Stimulated activated naive B cell treated with anti-CD40 and anti-IgM and Interleukin-4, amounts not matched to agents 10 μg/mL and 1 μg/mL and 100 μg/mL, for 72 hours (primary cell): ENCODE measurements around the gene PRKACA.

ENCODE experiments used
- ATAC-seq, 2 donors: fragments of 150-1000 bp; cut with Tn5 transposase; replicated peaks; 2 replicates each; pipeline ENCODE4 v1.10.0; 2021; ENCODE audit warnings: moderate library complexity in 1 of 2
- DNase-seq: peaks from one replicate; pipeline ENCODE4 v3.0.0; 2021
- H3K27ac Mint-ChIP-seq: one replicate; pipeline ENCODE4 v1.8.0; 2022; ENCODE audit warnings: mild to moderate bottlenecking, mixed read lengths
- H3K27me3 Mint-ChIP-seq, 2 donors: one replicate each; pipeline ENCODE4 v1.8.0; 2022; ENCODE audit warnings: mixed read lengths in 2 of 2
- H3K36me3 Mint-ChIP-seq, 2 donors: one replicate each; pipeline ENCODE4 v1.8.0; 2022; ENCODE audit warnings: mixed read lengths in 2 of 2, mild to moderate bottlenecking in 1 of 2
- H3K4me1 Mint-ChIP-seq, 2 donors: one replicate each; pipeline ENCODE4 v1.8.0; 2022; ENCODE audit warnings: mixed read lengths in 2 of 2, mild to moderate bottlenecking in 1 of 2
- H3K4me3 Mint-ChIP-seq, 2 donors: one replicate each; pipeline ENCODE4 v1.8.0; 2022; ENCODE audit warnings: mild to moderate bottlenecking in 2 of 2, mixed read lengths in 2 of 2, moderate library complexity in 1 of 2
- H3K9me3 Mint-ChIP-seq, 2 donors: one replicate each; pipeline ENCODE4 v1.8.0; 2022; ENCODE audit warnings: mixed read lengths in 2 of 2, mild to moderate bottlenecking in 1 of 2

PRKACA gene

DNA sequence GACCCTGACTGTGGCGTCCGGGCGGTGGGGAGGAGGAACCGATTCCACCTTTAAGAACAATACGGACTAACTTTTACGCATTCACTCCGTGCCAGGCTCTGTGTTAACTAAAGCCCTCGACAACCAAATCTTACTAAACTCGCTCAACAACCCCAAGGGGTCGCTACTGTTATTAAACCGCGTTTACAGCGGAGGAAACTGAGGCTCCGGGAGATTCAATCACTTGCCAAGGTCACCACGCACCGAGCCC is 28.2 kb downstream of the PRKACA start:
- Mint-ChIP-seq H3K4me1 (peaks cover 12 to 22% of the 10 kb centered on the region in 2 donors), H3K27ac (no peak overlapping the region), H3K36me3 (peaks cover 21 to 33% of the 10 kb centered on the region in 2 donors), H3K27me3 (no peaks in the 10 kb centered on the region), H3K4me3 (peak overlapping the region; percentile 32 to 59), H3K9me3 (peaks cover 0 to 2% of the 10 kb centered on the region in 2 donors)
- DNase-seq (no peak), ATAC-seq (no peak)

DNA sequence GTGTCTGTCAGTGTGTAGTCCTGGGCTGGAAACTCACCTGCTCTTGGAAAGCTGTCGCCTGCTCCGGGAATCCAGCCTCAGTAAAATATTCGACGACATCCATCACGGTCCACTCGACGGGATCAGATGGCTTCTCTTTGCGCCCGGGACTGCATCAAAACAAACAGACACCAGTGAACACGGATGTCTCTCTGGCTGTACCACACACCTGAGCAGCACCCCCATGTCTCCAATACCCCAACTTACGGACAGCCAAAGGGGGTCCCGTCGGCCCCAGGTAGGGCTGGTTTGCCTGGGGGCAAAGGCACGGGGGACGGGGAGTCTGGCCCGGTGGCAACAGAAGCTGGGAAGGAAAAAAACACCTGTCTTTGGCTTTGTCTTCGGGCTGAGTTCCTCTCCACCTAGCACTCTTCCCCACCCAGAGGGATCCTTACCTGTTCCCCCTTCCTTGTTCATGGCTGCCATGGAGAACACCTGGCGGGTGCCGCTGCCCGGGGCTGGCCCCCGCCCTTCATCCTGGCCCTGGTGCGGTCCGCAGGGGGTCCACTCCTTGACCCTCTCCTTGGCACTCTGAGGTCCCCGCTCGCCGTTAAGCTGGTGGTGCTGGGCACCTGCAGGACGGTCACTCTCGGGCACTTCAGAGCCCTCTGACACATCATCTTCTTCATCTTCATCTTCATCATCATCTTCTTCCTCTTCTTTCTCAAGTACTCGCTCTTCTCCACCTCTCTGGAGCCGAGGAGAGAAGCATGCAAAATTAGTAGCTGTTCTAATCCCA is 28.7 kb downstream of the PRKACA start:
- Mint-ChIP-seq H3K27ac (no peak overlapping the region), H3K4me3 (peak overlapping the region; percentile 32 to 59), H3K4me1 (peaks cover 12 to 22% of the 10 kb centered on the region in 2 donors), H3K9me3 (peaks cover 0 to 2% of the 10 kb centered on the region in 2 donors), H3K36me3 (peaks cover 21 to 33% of the 10 kb centered on the region in 2 donors), H3K27me3 (no peaks in the 10 kb centered on the region)
- ATAC-seq (no peak), DNase-seq (no peak)

DNA sequence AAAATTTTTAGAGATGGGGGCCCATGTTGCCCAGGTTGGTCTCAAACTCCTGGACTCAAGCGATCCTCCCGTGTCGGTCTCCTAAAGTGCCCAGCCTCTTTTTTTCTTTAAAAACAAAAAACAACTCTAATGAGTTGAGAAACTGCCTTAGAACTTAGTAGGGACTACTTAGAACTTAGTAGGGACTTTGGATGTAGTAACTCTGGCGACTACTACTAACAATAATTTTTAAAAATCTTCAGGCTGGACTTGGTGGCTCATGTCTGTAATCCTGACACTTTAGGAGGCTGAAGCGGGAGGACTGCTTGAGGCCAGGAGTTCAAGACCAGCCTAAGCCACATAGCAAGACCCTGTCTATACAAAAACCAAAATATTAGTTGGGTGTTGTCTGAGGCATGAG is 31.5 kb downstream of the PRKACA start:
- Mint-ChIP-seq H3K4me3 (no peak overlapping the region), H3K9me3 (no peaks in the 10 kb centered on the region), H3K27me3 (no peaks in the 10 kb centered on the region), H3K36me3 (peaks cover 10 to 17% of the 10 kb centered on the region in 2 donors), H3K27ac (no peak overlapping the region), H3K4me1 (peaks cover 6 to 17% of the 10 kb centered on the region in 2 donors)
- no peak for ATAC-seq
- DNase-seq = no peak

DNA sequence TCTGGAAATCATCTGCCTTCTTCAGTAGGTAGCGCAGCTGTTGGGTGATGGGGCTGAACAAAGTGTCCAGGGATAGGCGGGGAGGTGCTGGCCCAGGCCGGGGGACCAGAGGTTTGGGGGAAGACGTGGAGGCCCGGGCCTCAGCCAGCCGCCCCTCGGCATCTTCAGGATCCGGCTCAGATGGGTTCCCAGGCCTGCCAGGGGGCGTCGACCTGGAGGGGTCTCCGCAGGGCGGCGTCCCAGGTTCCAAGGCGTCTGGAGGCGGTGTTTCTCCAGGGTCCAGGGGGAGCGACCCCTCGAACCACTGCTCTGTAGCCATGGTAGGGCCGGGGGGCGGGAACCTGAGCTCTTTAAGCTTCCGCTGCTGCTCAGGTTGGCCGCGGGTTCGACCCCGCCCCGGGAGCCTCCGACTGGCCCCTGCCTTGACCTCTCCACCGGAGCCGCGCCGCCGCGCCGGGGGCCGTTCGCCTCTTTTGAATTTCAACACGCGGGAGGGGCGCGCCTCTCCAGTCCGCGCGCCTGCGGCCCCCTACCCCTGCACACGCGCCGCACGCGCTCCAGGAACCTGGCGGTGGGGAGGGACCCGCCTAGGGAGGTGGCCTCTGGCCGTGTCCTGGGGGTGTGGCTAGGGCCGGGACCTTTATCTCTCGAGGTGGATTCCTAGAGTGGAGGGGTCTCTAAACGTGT is 32.1 kb downstream of the PRKACA start, which contains the start of gene C19orf67:
C19orf67 (minus strand) TSS at position 475 of the 687 bp plus-strand sequence; CDS start at position 319, 156 bp downstream.
- no peak for ATAC-seq
- Mint-ChIP-seq H3K4me1 (peaks cover 6 to 17% of the 10 kb centered on the region in 2 donors), H3K36me3 (peaks cover 10 to 17% of the 10 kb centered on the region in 2 donors), H3K4me3 (no peak within 1 kb of the TSS), H3K27ac (no peak within 1 kb of the TSS), H3K27me3 (no peaks in the 10 kb centered on the region), H3K9me3 (no peaks in the 10 kb centered on the region)
- DNase-seq = no peak

DNA sequence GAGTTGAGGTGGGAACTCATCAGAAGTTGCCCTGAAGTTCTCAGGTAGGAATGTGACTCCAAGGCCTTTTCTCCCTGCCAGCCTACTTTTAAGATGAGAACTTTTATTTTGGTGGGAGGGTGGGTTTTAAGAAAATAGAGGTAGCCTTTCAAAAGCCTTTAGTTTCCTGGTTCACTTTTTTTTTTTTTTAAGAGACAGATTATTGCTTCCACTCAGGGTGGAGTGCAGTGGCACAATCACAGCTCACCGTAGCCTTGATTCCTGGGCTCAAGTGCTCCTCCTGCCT is 34.9 kb downstream of the PRKACA start:
- no peak for DNase-seq
- no peaks in the 10 kb centered on the region for H3K9me3 Mint-ChIP-seq
- peaks cover 0 to 3% of the 10 kb centered on the region in 2 donors for H3K36me3 Mint-ChIP-seq
- H3K27ac Mint-ChIP-seq = no peak overlapping the region
- H3K4me3 Mint-ChIP-seq = no peak overlapping the region
- H3K4me1 Mint-ChIP-seq = peaks cover 2 to 11% of the 10 kb centered on the region in 2 donors
- no peaks in the 10 kb centered on the region for H3K27me3 Mint-ChIP-seq
- no peak for ATAC-seq

DNA sequence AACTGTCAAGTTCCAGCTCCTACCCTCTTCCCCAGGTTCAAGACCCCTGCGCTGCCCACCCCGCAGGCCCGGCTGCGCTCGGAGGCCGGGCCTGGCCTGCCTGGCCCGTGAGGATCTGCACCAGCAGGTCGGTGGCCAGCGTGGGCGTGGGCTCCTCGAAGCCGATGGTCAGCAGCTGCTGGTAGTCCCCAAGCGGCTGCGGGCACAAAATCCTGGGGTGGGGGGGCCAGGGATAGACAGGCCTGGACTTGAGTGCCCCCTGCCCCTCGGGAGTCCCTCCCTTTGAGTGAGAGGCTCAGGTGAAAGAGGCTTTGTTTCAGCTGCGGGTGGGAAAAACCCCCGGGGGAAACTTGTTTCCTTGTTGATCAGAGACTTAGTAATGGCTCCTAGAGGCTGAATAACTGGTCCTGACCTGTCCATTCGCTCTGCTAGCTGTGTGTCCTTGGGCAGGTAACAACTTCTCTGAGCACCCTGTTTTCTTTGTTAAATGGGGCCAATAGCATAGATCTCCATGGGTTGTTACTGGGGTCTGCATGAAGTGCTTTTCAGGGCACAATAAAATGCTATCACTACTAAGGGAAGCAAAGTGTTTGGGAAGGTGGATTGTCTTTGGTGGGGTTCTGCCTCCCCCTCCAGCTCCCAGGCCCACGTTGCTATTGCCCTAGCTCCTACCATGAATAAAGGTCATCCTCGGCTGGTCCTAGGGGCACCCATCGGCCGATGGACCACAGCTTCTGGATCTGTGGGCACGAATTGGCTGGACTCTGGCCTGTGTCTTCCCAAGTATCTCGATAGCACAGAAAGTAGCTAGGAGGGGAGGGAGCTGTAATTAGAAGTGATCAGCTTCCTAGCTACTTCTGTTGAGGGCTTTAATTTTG is 35.5 kb downstream of the PRKACA start:
- peaks cover 0 to 3% of the 10 kb centered on the region in 2 donors for H3K36me3 Mint-ChIP-seq
- ATAC-seq (peak; percentile 12 to 51), DNase-seq (peak; percentile 44)
- no peaks in the 10 kb centered on the region for H3K27me3 Mint-ChIP-seq
- peak overlapping the region; percentile 95 to 99 for H3K4me3 Mint-ChIP-seq
- H3K27ac Mint-ChIP-seq = peak overlapping the region; percentile 97
- H3K4me1 Mint-ChIP-seq = peaks cover 2 to 11% of the 10 kb centered on the region in 2 donors
- H3K9me3 Mint-ChIP-seq = no peaks in the 10 kb centered on the region

DNA sequence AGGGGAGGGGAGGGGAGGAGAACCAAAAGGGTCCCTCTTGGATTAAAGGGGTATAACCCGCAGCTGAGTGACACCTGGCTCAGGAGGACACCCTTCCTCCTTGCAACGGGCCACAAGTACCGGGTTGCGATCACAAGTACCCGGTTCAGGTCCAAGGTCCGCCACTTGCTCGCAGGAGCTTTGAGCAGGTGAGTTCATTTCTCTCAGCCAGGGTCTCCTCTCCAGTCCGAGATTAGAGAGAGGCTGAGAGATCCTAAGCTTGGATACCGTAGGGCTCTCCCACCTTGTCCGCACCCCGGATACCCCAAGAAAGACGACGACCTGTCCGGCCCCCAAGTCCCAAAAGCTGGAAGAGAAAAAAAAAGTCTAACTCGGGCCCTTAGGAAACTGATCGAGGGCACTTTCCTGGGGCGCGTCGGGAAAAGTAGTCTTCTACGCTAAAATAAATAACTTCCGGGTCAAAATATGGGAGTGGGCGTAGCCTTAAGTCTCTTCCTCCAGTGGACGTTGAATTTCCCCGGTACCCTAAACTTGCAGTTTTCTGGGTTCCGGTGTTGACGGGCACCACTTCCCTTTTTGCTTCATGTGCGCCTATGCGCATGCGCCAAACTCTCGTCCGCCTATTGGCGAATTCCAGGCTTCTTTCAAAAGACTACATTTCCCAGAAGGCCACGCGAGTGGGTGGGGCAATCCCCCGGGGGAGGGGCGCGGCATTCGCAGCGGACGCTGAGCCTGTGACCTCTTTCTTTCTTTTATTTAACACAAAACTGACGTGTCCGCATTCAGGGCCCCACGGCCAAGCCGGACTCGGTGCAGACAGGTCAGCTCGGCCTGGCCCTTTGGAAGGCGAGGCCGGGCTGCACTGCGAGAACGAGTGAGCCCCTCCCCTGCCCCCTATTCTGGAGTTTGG is 36.4 kb downstream of the PRKACA start:
- ATAC-seq (peak; percentile 91 to 95), DNase-seq (peak; percentile 98)
- Mint-ChIP-seq H3K9me3 (no peaks in the 10 kb centered on the region), H3K36me3 (peaks cover 0 to 3% of the 10 kb centered on the region in 2 donors), H3K27ac (peak overlapping the region; percentile 97), H3K4me1 (peaks cover 2 to 11% of the 10 kb centered on the region in 2 donors), H3K4me3 (peak overlapping the region; percentile 95 to 99), H3K27me3 (no peaks in the 10 kb centered on the region)

DNA sequence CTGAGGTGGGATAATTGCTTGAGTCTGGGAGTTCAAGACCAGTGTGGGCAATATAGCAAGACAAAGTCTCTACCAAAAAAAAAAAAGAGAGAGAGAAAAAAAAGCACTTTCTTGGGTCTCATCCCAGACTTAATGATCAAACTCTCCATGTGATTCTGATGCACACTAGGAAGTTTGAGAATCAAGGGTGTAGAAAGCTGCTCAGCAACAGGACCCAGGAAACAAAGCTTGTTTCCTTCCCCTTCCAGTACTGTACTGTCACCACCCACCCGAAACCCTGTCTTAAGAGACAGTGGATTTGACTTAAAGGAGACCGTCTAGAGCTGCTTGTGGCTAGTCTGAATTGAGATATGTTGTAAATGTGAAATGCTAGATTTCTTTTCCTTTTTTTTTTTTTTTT is 39.2 kb downstream of the PRKACA start:
- Mint-ChIP-seq H3K4me1 (peaks cover 13 to 29% of the 10 kb centered on the region in 2 donors), H3K27ac (no peak overlapping the region), H3K36me3 (no peaks in the 10 kb centered on the region), H3K9me3 (no peaks in the 10 kb centered on the region), H3K27me3 (peaks cover 3 to 7% of the 10 kb centered on the region in 2 donors), H3K4me3 (no peak overlapping the region)
- ATAC-seq (no peak), DNase-seq (no peak)

DNA sequence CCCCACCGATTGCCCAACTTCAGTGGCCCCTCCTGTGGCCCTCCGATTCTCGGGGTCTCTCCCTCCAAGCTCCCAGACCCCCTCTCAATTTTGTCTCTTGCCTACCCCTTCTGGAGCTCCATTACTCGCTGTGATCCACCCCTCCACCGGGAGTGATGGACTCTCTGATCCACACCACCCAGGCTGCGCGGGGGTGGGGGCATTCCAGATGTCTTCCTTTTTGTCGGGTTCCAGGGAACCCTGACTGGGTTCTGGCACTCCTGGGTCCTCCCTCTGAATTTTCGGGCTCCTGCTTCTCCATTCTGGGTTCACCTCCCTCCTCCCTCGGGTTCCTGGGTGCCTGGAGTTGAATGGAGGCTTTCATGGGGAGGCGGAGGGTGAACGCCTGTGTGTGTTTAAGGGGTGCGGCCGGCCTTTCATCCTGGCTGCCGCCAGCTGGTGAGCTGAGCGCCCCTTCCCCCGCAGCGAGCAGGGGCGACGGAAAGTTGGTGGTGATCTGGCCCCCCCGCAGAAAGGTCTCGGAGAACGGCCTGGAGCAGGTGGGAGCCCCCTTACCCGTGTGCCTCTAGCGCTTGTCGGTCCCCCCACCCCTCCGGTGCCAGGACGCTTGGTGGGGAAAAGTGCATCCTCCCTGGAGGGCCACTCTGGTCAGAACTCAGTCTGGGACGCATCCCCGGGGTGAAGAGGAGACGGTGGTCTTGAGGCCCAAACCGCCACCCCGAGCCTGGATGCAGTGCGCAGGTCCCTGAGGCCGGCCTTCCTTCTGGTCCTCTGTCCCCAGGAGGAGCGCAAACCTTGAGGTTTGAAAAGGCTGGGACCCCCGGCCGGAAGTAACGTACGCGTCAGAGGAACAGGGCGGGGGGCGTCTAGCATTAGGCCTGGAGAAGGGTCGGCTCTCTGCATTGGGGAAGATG is 43.4 kb downstream of the PRKACA start:
- H3K27me3 Mint-ChIP-seq = peaks cover 3 to 7% of the 10 kb centered on the region in 2 donors
- H3K27ac Mint-ChIP-seq = peak overlapping the region; percentile 63
- peaks cover 12 to 24% of the 10 kb centered on the region in 2 donors for H3K4me1 Mint-ChIP-seq
- peak; percentile 4 to 6 for ATAC-seq
- peak overlapping the region; percentile 86 to 88 for H3K4me3 Mint-ChIP-seq
- no peaks in the 10 kb centered on the region for H3K36me3 Mint-ChIP-seq
- DNase-seq = peak; percentile 26
- H3K9me3 Mint-ChIP-seq = no peaks in the 10 kb centered on the region

DNA sequence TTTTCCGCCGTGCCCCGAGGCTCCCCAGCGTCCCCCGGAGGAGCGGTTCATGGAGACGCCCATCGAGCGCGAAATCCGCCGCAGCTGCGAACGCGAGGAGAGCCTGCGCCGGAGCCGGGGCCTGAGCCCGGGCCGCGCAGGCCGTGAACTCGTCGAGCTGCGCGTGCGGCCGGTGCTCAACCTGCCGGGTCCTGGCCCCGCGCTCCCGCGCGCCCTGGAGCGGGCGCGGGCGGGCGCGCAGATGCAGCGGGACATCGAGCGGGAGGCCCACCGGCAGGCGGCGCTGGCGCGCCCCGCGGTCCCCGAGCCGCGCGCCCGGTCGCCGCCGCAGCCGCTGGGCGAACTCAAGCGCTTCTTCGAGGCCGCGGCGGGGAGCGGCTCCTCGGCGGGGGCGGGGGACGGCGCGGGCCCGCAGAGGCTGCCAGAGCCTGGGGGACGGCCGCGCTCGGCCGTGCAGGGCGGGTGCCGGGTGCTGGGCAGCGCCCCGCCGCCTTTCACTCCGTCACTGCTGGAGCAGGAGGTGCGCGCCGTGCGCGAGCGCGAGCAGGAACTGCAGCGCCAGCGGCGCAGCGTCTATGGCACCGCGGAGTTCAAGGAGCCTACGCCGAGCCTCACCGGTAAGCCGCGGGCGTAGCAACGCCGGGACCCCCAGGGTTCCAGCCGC is 44.2 kb downstream of the PRKACA start:
- Mint-ChIP-seq H3K9me3 (no peaks in the 10 kb centered on the region), H3K4me3 (peak overlapping the region; percentile 86 to 88), H3K27me3 (peaks cover 3 to 7% of the 10 kb centered on the region in 2 donors), H3K27ac (no peak overlapping the region), H3K4me1 (peaks cover 12 to 24% of the 10 kb centered on the region in 2 donors), H3K36me3 (no peaks in the 10 kb centered on the region)
- DNase-seq = peak; percentile 74
- peak; percentile 78 to 82 for ATAC-seq

DNA sequence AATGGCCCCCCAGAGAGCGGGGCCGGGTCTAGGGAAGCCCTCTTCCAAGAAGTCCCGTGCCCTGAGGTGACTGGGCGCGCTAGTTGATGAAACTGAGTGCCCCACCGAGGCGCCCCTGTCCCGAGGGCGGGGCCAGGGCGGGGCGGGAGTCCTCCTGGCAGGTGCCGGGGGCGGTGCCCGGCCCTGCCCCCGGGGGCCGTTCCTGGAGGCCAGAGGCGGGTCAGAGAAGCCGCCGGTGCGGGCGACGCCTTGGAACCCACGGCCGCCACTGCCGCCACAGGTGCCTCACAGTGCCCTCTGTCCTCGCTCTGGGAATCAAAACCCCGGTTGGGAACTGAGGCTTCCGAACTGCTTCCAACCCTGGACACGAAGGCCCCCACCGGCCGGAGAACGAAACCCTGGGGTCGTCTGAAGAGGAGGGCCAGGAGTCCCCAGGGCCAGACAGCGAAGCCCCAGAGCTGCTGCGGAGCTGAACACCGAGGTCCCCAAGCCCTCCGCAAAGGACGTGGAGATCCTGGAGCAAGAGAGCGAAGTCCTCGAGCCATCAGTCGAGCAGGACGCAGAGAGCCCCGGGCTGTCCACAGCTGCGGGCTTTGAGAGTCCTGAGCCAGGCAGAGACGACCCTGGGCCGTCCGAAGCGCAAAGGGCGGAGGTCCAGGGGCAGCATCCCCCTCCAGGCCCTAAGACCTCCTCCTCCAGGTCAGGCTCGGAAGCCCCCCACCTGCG is 44.9 kb downstream of the PRKACA start, which contains the start of gene MISP3:
MISP3 (plus strand) TSS at position 252 of the 726 bp plus-strand sequence. CDS start 524 bp downstream, outside the sequence.
- H3K4me1 Mint-ChIP-seq = peaks cover 12 to 24% of the 10 kb centered on the region in 2 donors
- H3K4me3 Mint-ChIP-seq = peak within 1 kb of the TSS; percentile 86 to 88
- peak within 1 kb of the TSS; percentile 56 for H3K27ac Mint-ChIP-seq
- no peaks in the 10 kb centered on the region for H3K36me3 Mint-ChIP-seq
- H3K9me3 Mint-ChIP-seq = no peaks in the 10 kb centered on the region
- H3K27me3 Mint-ChIP-seq = peaks cover 3 to 7% of the 10 kb centered on the region in 2 donors
- peak; percentile 13 to 14 for ATAC-seq
- DNase-seq = no peak
